K562 (cell line): ENCODE data around the gene CHDH. TPM values are rescaled to one million over a fixed set of nuclear protein-coding genes. Genes with fewer than 3 reads are reported as not detected.
A peak's percentile ranks its signal among the peaks of the same experiment; 100 is the strongest.

Source experiments
- ATAC-seq: fragments of 200-7000 bp; cut with Tn5 transposase; 3 replicates; pipeline ENCODE4 v1.9.1; 2020; ENCODE audit warnings: moderate library complexity
- BruUV-seq: library from RNA; stranded (reverse); fragments of 400-500 nt; replicated peaks from 2 replicates; lab custom pipeline; 2021; lab: Mats Ljungman, UMichigan
- CTCF ChIA-PET: fragments of 300-600 bp; formaldehyde crosslinking; extraction: SDS; loops from one replicate; lab custom pipeline; 2021; ENCODE audit warnings: low intra/inter-chr PET ratio; lab: Yijun Ruan, JAX
- POLR2A ChIA-PET: fragments of 300-600, 350-650 bp; sonication (Branson Sonifier 250); formaldehyde crosslinking; extraction: SDS; loops from one replicate; lab custom pipeline; 2021; ENCODE audit warnings: antibody characterized with exemption, inconsistent platforms; lab: Yijun Ruan, JAX
- DNase-seq, 4 experiments: peaks; one replicate each; pipeline versions ENCODE4 v3.0.0 to v3.0.0-alpha.2; 2011 to 2018; ENCODE audit warnings: low spot score in 3 of 4, mixed read lengths in 3 of 4; ENCODE audit errors: extremely low read depth in 1 of 4
- FAIRE-seq: peaks from 2 replicates; lab custom pipeline; 2011; peaks lifted over from hg19 to GRCh38; lab: Jason Lieb, UNC
- H2AFZ ChIP-seq: 2 replicates; pipeline ENCODE4 v1.6.0; 2011; ENCODE audit warnings: low read depth, low read length, control low read depth, inconsistent platforms
- H3K27ac ChIP-seq: fragments of 200-600 bp; 3 replicates; pipeline ENCODE4 v1.8.0; 2011; ENCODE audit warnings: low read depth, mild to moderate bottlenecking, control low read depth, inconsistent platforms, low read length, moderate library complexity, mixed read lengths; ENCODE audit errors: extremely low read depth
- H3K27me3 ChIP-seq, 2 experiments: fragments of 300-600 bp in 1 of 2; 2 replicates in 1 of 2; 3 replicates in 1 of 2; pipeline versions ENCODE4 v1.6.0 to v1.8.0; 2011; ENCODE audit warnings: inconsistent platforms in 2 of 2, low read length in 2 of 2, mild to moderate bottlenecking in 1 of 2, mixed read lengths in 1 of 2, moderate library complexity in 1 of 2; ENCODE audit not compliant: control insufficient read depth in 2 of 2, insufficient read depth in 2 of 2
- H3K36me3 ChIP-seq: fragments of 300-600 bp; 3 replicates; pipeline ENCODE4 v1.8.0; 2011; ENCODE audit warnings: mild to moderate bottlenecking, low read length, inconsistent platforms; ENCODE audit not compliant: control insufficient read depth, insufficient read depth
- H3K4me1 ChIP-seq, 2 experiments: fragments of 200-600 bp in 1 of 2; replicated peaks in 1 of 2; 2 replicates in 1 of 2; 3 replicates in 1 of 2; pipeline versions ENCODE4 v1.5.1 to v1.8.0; 2011; ENCODE audit warnings: inconsistent platforms in 2 of 2, low read length in 2 of 2, mild to moderate bottlenecking in 1 of 2, mixed read lengths in 1 of 2, moderate library complexity in 1 of 2; ENCODE audit not compliant: control insufficient read depth in 2 of 2, insufficient read depth in 2 of 2
- H3K4me2 ChIP-seq: 2 replicates; pipeline ENCODE4 v1.6.1; 2011; ENCODE audit warnings: low read length, control low read depth, inconsistent platforms, mixed read lengths; ENCODE audit not compliant: insufficient read depth
- H3K4me3 ChIP-seq: fragments of 200-600 bp; sonication (generic), shearing (Covaris generic); 2 replicates; pipeline ENCODE4 v1.5.1; 2016; ENCODE audit warnings: control low read depth, inconsistent platforms
- H3K79me2 ChIP-seq: fragments of 200-600 bp; 3 replicates; pipeline ENCODE4 v1.8.0; 2011; ENCODE audit warnings: low read length, inconsistent platforms; ENCODE audit not compliant: control insufficient read depth, insufficient read depth
- H3K9ac ChIP-seq, 2 experiments: 2 replicates each; pipeline versions ENCODE4 v1.6.0 to v1.6.1; 2011; ENCODE audit warnings: low read depth in 2 of 2, low read length in 2 of 2, control low read depth in 1 of 2, inconsistent platforms in 1 of 2, mild to moderate bottlenecking in 1 of 2, mixed read lengths in 1 of 2; ENCODE audit not compliant: insufficient read depth in 1 of 2
- H3K9me1 ChIP-seq: one replicate; pipeline ENCODE4 v1.6.0; 2011; ENCODE audit warnings: inconsistent platforms, mild to moderate bottlenecking, low read length, moderate library complexity; ENCODE audit not compliant: control insufficient read depth, insufficient read depth
- H3K9me3 ChIP-seq: replicated peaks from 2 replicates; pipeline ENCODE4 v1.5.1; 2011; ENCODE audit warnings: low read depth, low read length, inconsistent platforms; ENCODE audit not compliant: control insufficient read depth, insufficient read depth
- H4K20me1 ChIP-seq: replicated peaks from 2 replicates; pipeline ENCODE4 v1.6.1; 2011; ENCODE audit warnings: low read length, inconsistent platforms, mixed read lengths; ENCODE audit not compliant: control insufficient read depth, insufficient read depth
- STAT5A ChIP-seq: IDR thresholded peaks from 2 replicates; pipeline ENCODE4 v1.6.1; 2012; ENCODE audit warnings: low read length, inconsistent platforms, borderline replicate concordance
- ZC3H8 ChIP-seq: fragments of 450-650 bp; IDR thresholded peaks from 2 replicates; pipeline ENCODE4 v1.6.1; 2017
- WGBS: fragments of 100-300 bp; shearing (Covaris generic); methylation state at CpG from one replicate; pipeline ENCODE4 v1.1.6; 2016; ENCODE audit warnings: low coverage, mixed read lengths; ENCODE audit not compliant: insufficient coverage; ENCODE audit errors: missing lambda C conversion rate; 5-methylcytosine and 5-hydroxymethylcytosine counted together
- in situ Hi-C: fragments of 300-500 bp; cut with MboI; formaldehyde crosslinking; loops from 4 replicates; pipeline ENCODE4 v1.15.0; 2018; ENCODE audit warnings: inconsistent platforms, mixed read lengths
- intact Hi-C: fragments of 100-400 bp; cut with micrococcal nuclease; formaldehyde crosslinking; loops from 2 replicates; pipeline ENCODE4 v1.14.2; 2022
- polyA plus RNA-seq, 8 experiments: library from polyadenylated mRNA; depleted of rRNA in 4 of 8; stranded (reverse) in 5 of 8; unstranded in 3 of 8; fragments of >200 nt; fragmentation: Nextera tagmentation in 2 of 8; fragmentation: Illumina TruSeq in 1 of 8; extraction: Ambion mirVana in 2 of 8; extraction: Trizol in 1 of 8; gene quantifications; 2 replicates each; pipeline versions ENCODE4 v1.2.1 to v1.2.3, GENCODE V29; 2011 to 2014; ENCODE audit warnings: inconsistent platforms in 1 of 8, missing spikeins in 1 of 8
- total RNA-seq, 7 experiments: library from RNA; depleted of rRNA in 6 of 7; stranded (reverse); fragments of >200 nt in 6 of 7; fragmentation: Illumina TruSeq in 2 of 7; extraction: Trizol in 2 of 7; gene quantifications; 2 replicates each; pipeline versions ENCODE4 v1.2.1 to v1.2.3, GENCODE V29; 2011 to 2021; ENCODE audit warnings: low replicate concordance in 1 of 7
- TF ChIP-seq, protein P1 (sequence below): fragments of 200-800 bp; sonication (Bioruptor generic); IDR thresholded peaks from 2 replicates; pipeline ENCODE4 v1.6.1; 2017; ENCODE audit warnings: missing genetic modification characterization, missing compliant biosample characterization

CHDH gene
- total and polyA plus RNA-seq, 9 of the 15 experiments (the other 6 are each of a cell fraction or from before 2014, with no cell fraction given), result 0.06 to 1.9 (median 0.46) TPM

DNA sequence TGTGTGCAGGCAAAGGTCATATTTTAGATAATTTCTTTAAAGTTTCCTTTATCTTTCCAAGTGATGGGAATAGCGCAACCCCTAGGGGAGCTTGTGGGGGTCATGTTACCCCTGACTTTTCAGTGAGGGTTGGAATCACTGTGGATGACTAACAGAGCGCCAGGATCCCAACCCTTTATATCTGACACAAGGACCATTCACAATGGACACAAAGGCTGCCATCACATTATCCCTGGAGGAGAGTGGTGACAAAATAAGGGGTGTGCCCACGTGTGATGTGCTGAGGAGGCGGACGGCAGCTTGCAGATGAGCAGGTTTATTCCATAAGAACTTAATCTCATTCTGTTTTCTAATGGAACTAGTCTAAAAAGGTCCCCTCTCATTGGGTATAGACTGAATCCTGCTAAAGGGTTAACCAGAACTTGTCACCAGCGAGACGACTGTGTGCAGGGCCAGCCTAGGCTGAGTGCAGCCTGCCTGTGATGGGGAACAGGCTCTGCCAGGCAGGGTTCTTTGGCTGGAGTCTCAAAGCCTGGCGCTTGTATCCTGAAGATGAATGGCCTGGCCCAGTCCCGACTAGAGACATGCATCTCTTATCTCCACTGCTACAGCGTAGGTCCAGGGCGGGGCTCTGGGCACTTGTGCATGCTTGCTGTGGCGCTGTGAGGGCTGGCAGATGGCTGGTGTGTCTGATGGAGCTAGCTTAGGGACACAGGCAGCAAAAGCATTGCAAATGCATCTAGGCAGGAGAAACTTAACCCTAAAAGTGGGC is 50.2 kb downstream of the CHDH start:
- peaks cover 0 to 53% of the 10 kb centered on the region in 2 experiments; a peak in 4 of 5 replicates for H3K27me3 ChIP-seq
- POLR2A ChIA-PET, result no interaction called here
- no peak for ATAC-seq
- DNase-seq, result peak in 1 of 4 experiments; percentile 6
- BruUV-seq, result no TSS peak
- no peaks in the 10 kb centered on the region for H3K4me1 ChIP-seq
- H3K4me2 ChIP-seq, result no peak overlapping the region
- no peaks in the 10 kb centered on the region for H3K79me2 ChIP-seq
- no peak overlapping the region for H2AFZ ChIP-seq
- H3K4me3 ChIP-seq, result no peak overlapping the region
- no peaks in the 10 kb centered on the region for H3K9me1 ChIP-seq
- no peak for TF ChIP-seq ZC3H8
- TF ChIP-seq, protein P1, sequence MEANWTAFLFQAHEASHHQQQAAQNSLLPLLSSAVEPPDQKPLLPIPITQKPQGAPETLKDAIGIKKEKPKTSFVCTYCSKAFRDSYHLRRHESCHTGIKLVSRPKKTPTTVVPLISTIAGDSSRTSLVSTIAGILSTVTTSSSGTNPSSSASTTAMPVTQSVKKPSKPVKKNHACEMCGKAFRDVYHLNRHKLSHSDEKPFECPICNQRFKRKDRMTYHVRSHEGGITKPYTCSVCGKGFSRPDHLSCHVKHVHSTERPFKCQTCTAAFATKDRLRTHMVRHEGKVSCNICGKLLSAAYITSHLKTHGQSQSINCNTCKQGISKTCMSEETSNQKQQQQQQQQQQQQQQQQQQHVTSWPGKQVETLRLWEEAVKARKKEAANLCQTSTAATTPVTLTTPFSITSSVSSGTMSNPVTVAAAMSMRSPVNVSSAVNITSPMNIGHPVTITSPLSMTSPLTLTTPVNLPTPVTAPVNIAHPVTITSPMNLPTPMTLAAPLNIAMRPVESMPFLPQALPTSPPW, result peak; percentile 58; the same call in 1 of the 2 replicates
- H3K9ac ChIP-seq, result no peak overlapping the region
- no peaks in the 10 kb centered on the region; the same call in 1 of the 2 replicates for H4K20me1 ChIP-seq
- no peaks in the 10 kb centered on the region for H3K36me3 ChIP-seq
- in situ Hi-C loops, result no loop called here
- intact Hi-C loops, result no loop called here
- H3K9me3 ChIP-seq, result no peaks in the 10 kb centered on the region
- 0% methylated on average over 11 of the region's 12 CpGs for WGBS
- FAIRE-seq, result no peak
- CTCF ChIA-PET, result no interaction called here
- H3K27ac ChIP-seq, result no peak overlapping the region

DNA sequence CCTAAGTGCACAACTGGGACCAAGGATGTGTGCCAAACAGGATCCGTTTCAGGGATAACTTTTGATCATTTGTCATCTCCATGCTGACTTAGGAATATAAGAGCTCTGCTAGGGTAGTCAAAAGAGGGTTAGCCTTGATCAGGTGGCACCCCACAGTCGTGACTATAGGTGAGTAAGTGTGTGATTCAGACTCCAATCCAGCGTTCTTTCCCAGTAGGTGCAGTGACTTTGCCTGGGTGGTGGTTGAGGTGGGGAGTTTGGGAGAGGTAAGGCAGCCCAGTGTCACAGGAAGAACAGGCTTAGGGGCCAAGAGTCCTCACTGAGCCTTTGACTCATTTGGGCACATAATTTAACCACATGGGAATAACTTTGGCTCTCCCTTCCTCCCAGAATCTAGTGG is 51.0 kb downstream of the CHDH start:
- H3K9me3 ChIP-seq, result no peaks in the 10 kb centered on the region
- WGBS, result 3% methylated on average over 3 of the region's 3 CpGs
- BruUV-seq, result no TSS peak
- no peak overlapping the region for H3K27ac ChIP-seq
- H2AFZ ChIP-seq, result no peak overlapping the region
- H4K20me1 ChIP-seq, result no peaks in the 10 kb centered on the region; the same call in 1 of the 2 replicates
- H3K4me1 ChIP-seq, result no peaks in the 10 kb centered on the region
- H3K4me2 ChIP-seq, result no peak overlapping the region
- no peak for TF ChIP-seq STAT5A
- TF ChIP-seq, all 486 proteins: peak for 0
- ChIA-PET POLR2A (no interaction called here), CTCF (no interaction called here)
- FAIRE-seq, result no peak
- Histone ChIP-seq H3K27me3 (peaks cover 0 to 51% of the 10 kb centered on the region in 2 experiments; a peak in 3 of 5 replicates), H3K79me2 (no peaks in the 10 kb centered on the region), H3K9ac (no peak overlapping the region), H3K36me3 (no peaks in the 10 kb centered on the region), H3K4me3 (no peak overlapping the region), H3K9me1 (no peaks in the 10 kb centered on the region)
- intact Hi-C loops (no loop called here), in situ Hi-C loops (no loop called here)
- DNase-seq, result no peak
- ATAC-seq, result no peak
